Endometrial microvascular endothelial cells (primary cell): ENCODE results near the gene PLA2G5. TPM values are rescaled to one million over a fixed set of nuclear protein-coding genes. Genes with fewer than 3 reads are reported as not detected.

Experiments used
- in situ Hi-C: cut with HindIII; loops from 2 replicates; pipeline ENCODE4 v1.10.0; 2017; ENCODE audit warnings: low sequenced_read_pairs, low pct_unique_long_range_greater_than_20kb; ENCODE audit errors: inconsistent ontology term
- total RNA-seq: library from RNA; depleted of rRNA; stranded (reverse); fragments of >200 nt; gene quantifications from one replicate; pipeline ENCODE4 v1.2.3, GENCODE V29; 2015; ENCODE audit errors: inconsistent ontology term

Gene PLA2G5
- total RNA-seq, 1 donor from 2014 or later = 6.8 TPM

- in situ Hi-C loops = no loop called here
Observed at GRCh38 chr1:20137055-20137454, 67.1 kb downstream of the PLA2G5 start.

GRCh38 chr1:20137604-20138003 is 67.6 kb downstream of the PLA2G5 start:
- in situ Hi-C loops = no loop called here

GRCh38 chr1:20138346-20138745 is 68.4 kb downstream of the PLA2G5 start:
- in situ Hi-C loops = no loop called here

GRCh38 chr1:20138961-20139550 is 69.1 kb downstream of the PLA2G5 start, which contains the start of gene PLA2G2F:
Gene PLA2G2F, plus strand, starts transcription at chr1:20139323. Its CDS starts 105 bp downstream, at chr1:20139428.
- in situ Hi-C loops = no loop called here

- in situ Hi-C loops = no loop called here
Observed at GRCh38 chr1:20139776-20140612, 70.0 kb downstream of the PLA2G5 start.

- in situ Hi-C loops = no loop called here
Observed at GRCh38 chr1:20141001-20141400, 71.0 kb downstream of the PLA2G5 start.

- in situ Hi-C loops = no loop called here
Observed at GRCh38 chr1:20141466-20141865, 71.5 kb downstream of the PLA2G5 start.

Other genes with a start within 250 kb of the PLA2G5 start
- 4.4 TPM for gene OTUD3, start 187.8 kb upstream of the PLA2G5 start, total RNA-seq
- gene PLA2G2E, start 146.6 kb upstream of the PLA2G5 start, total RNA-seq = not detected
- not detected for gene PLA2G2A, start 90.6 kb upstream of the PLA2G5 start, total RNA-seq
- not detected for gene PLA2G2D, start 49.3 kb downstream of the PLA2G5 start, total RNA-seq
- not detected for gene PLA2G2F, start 69.1 kb downstream of the PLA2G5 start, total RNA-seq
- not detected for gene UBXN10, start 115.9 kb downstream of the PLA2G5 start, total RNA-seq
- not detected for gene PLA2G2C, start 116.3 kb downstream of the PLA2G5 start, total RNA-seq
- not detected for gene VWA5B1, start 220.7 kb downstream of the PLA2G5 start, total RNA-seq